WTC11 (cell line): ENCODE results near the gene SOAT2. TPM values are rescaled to one million over a fixed set of nuclear protein-coding genes. Genes with fewer than 3 reads are reported as not detected.

Experiments used
- ATAC-seq: fragments of 200-7000 bp; cut with Tn5 transposase; 2 replicates; pipeline ENCODE4 v1.10.0; 2021; ENCODE audit warnings: mild to moderate bottlenecking, moderate library complexity
- CTCF ChIA-PET: fragments of 300-600 bp; sonication (Branson Sonifier 250); formaldehyde crosslinking; loops from one replicate; lab custom pipeline; 2021; ENCODE audit warnings: antibody characterized with exemption; lab: Charles Lee
- POLR2A ChIA-PET: fragments of 350-600 bp; sonication (Branson Sonifier 250); formaldehyde crosslinking; loops from one replicate; lab custom pipeline; 2021; ENCODE audit warnings: antibody characterized with exemption; lab: Charles Lee
- DNase-seq: peaks from one replicate; pipeline ENCODE4 v3.0.0; 2021; ENCODE audit warnings: low spot score
- H3K27ac Mint-ChIP-seq: 2 replicates; pipeline ENCODE4 v1.8.0; 2021; ENCODE audit warnings: mixed read lengths
- H3K27me3 Mint-ChIP-seq: 2 replicates; pipeline ENCODE4 v1.8.0; 2021; ENCODE audit warnings: low read depth, mild to moderate bottlenecking, moderate library complexity, mixed read lengths
- H3K36me3 Mint-ChIP-seq: 2 replicates; pipeline ENCODE4 v1.8.0; 2021; ENCODE audit warnings: mixed read lengths
- H3K4me1 Mint-ChIP-seq: 2 replicates; pipeline ENCODE4 v1.8.0; 2022; ENCODE audit warnings: mixed read lengths
- H3K4me3 Mint-ChIP-seq: 2 replicates; pipeline ENCODE4 v1.8.0; 2021; ENCODE audit warnings: mild to moderate bottlenecking, moderate library complexity, mixed read lengths
- H3K9me3 Mint-ChIP-seq: 2 replicates; pipeline ENCODE4 v1.8.0; 2021; ENCODE audit warnings: mixed read lengths
- ATF1 ChIP-seq: sonication (generic); formaldehyde crosslinking; IDR thresholded peaks from 2 replicates; pipeline ENCODE4 v1.8.1; 2023; ENCODE audit warnings: mild to moderate bottlenecking, moderate library complexity, missing genetic modification reagents
- CBFB ChIP-seq: sonication (generic); formaldehyde crosslinking; IDR thresholded peaks from 2 replicates; pipeline ENCODE4 v1.8.1; 2022; ENCODE audit warnings: mild to moderate bottlenecking, low read depth, missing genetic modification reagents
- CTCF ChIP-seq: fragments of 200-600 bp; IDR thresholded peaks from 2 replicates; pipeline ENCODE4 v1.8.0; 2022; ENCODE audit warnings: antibody characterized with exemption
- ELF4 ChIP-seq: sonication (generic); formaldehyde crosslinking; IDR thresholded peaks from 2 replicates; pipeline ENCODE4 v1.8.1; 2022; ENCODE audit warnings: low read depth, mild to moderate bottlenecking, moderate library complexity, missing genetic modification reagents
- EMX1 ChIP-seq: fragments of 250-450 bp; sonication (Bioruptor Pico); IDR thresholded peaks from 2 replicates; pipeline ENCODE4 v1.8.0; 2021; ENCODE audit warnings: mild to moderate bottlenecking
- HMGXB4 ChIP-seq: sonication (generic); formaldehyde crosslinking; IDR thresholded peaks from 2 replicates; pipeline ENCODE4 v1.8.1; 2023; ENCODE audit warnings: mild to moderate bottlenecking, moderate library complexity, missing genetic modification reagents
- JAZF1 ChIP-seq: fragments of 250-450 bp; sonication (Bioruptor Pico); IDR thresholded peaks from 2 replicates; pipeline ENCODE4 v1.9.0; 2021; ENCODE audit warnings: moderate library complexity, mild to moderate bottlenecking, inconsistent platforms
- MLX ChIP-seq: sonication (generic); formaldehyde crosslinking; IDR thresholded peaks from 2 replicates; pipeline ENCODE4 v1.8.1; 2023; ENCODE audit warnings: mild to moderate bottlenecking, missing genetic modification reagents, moderate library complexity
- OVOL2 ChIP-seq: fragments of 250-450 bp; sonication (Bioruptor Pico); IDR thresholded peaks from 2 replicates; pipeline ENCODE4 v1.9.0; 2021; ENCODE audit warnings: mild to moderate bottlenecking, borderline replicate concordance
- PRDM15 ChIP-seq: sonication (generic); formaldehyde crosslinking; IDR thresholded peaks from 2 replicates; pipeline ENCODE4 v1.8.0; 2022; ENCODE audit warnings: missing genetic modification reagents
- TEAD4 ChIP-seq: sonication (generic); formaldehyde crosslinking; IDR thresholded peaks from 2 replicates; pipeline ENCODE4 v1.8.0; 2022; ENCODE audit warnings: mild to moderate bottlenecking, missing genetic modification reagents
- ZNF121 ChIP-seq: sonication (generic); formaldehyde crosslinking; IDR thresholded peaks from 2 replicates; pipeline ENCODE4 v1.8.0; 2023; ENCODE audit warnings: missing genetic modification reagents
- ZNF138 ChIP-seq: sonication (generic); formaldehyde crosslinking; conservative IDR thresholded peaks from 2 replicates; pipeline ENCODE4 v1.8.1; 2022; ENCODE audit warnings: mild to moderate bottlenecking, moderate library complexity, missing genetic modification reagents
- ZNF219 ChIP-seq: sonication (generic); formaldehyde crosslinking; IDR thresholded peaks from 2 replicates; pipeline ENCODE4 v1.8.0; 2023; ENCODE audit warnings: missing genetic modification reagents, mild to moderate bottlenecking, borderline replicate concordance
- ZNF232 ChIP-seq: sonication (generic); formaldehyde crosslinking; IDR thresholded peaks from 2 replicates; pipeline ENCODE4 v1.8.0; 2022; ENCODE audit warnings: mild to moderate bottlenecking, missing genetic modification reagents
- ZNF263 ChIP-seq: sonication (generic); formaldehyde crosslinking; IDR thresholded peaks from 2 replicates; pipeline ENCODE4 v1.8.1; 2022; ENCODE audit warnings: low read depth, mild to moderate bottlenecking, moderate library complexity, missing genetic modification reagents
- ZNF671 ChIP-seq: fragments of 250-450 bp; sonication (Bioruptor Pico); IDR thresholded peaks from 2 replicates; pipeline ENCODE4 v1.8.0; 2021; ENCODE audit warnings: mild to moderate bottlenecking
- total RNA-seq: library from RNA; stranded (reverse); gene quantifications from 3 replicates; pipeline ENCODE4 v1.2.3, GENCODE V29; 2021
- TF ChIP-seq, protein P1 (sequence below): sonication (generic); formaldehyde crosslinking; IDR thresholded peaks from 2 replicates; pipeline ENCODE4 v1.8.1; 2022; ENCODE audit warnings: mild to moderate bottlenecking, moderate library complexity, missing genetic modification reagents
- TF ChIP-seq, protein P2 (sequence below): sonication (generic); formaldehyde crosslinking; IDR thresholded peaks from 2 replicates; pipeline ENCODE4 v1.8.1; 2023; ENCODE audit warnings: mild to moderate bottlenecking, missing genetic modification reagents, borderline replicate concordance
- TF ChIP-seq, protein P3 (sequence below): sonication (generic); formaldehyde crosslinking; IDR thresholded peaks from 2 replicates; pipeline ENCODE4 v1.8.1; 2023; ENCODE audit warnings: mild to moderate bottlenecking, missing genetic modification reagents, moderate library complexity

The SOAT2 gene
- total RNA-seq, 1 experiment from 2014 or later: not detected

DNA sequence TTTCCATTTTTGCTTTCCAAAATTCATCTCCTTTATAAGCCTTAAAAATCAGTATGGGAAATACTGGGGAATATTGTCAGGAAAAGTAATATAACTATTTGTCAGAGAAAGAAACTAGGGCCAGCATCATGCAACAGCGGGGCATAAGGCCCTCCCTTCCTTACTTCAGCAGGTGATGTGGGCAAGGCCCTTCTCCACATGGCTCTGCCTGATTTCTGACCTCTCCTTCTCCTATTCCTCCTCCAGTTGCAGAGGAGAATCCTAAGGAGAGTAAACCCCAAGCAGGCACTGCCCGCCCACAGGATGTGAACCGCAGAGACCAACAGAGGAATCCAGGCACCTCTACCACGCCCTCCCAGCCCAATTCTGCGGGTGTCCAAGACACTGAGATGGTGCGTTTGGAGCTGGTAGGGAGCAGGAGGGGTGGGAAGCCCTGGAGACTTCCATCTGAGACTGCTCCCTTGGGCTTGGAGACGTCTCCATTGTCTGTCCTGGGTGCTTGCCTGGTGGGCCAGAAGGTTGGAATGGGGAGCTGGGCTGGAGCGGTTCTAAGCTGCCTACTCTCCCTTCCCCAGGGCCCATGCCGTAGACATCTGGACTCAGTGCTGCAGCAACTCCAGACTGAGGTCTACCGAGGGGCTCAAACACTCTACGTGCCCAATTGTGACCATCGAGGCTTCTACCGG, 2.7 kb upstream of the SOAT2 start:
- Mint-ChIP-seq H3K36me3 (no peaks in the 10 kb centered on the region), H3K4me1 (peaks cover 26% of the 10 kb centered on the region), H3K9me3 (no peaks in the 10 kb centered on the region), H3K27ac (no peak overlapping the region), H3K27me3 (peaks cover 45% of the 10 kb centered on the region), H3K4me3 (no peak overlapping the region)
- POLR2A ChIA-PET: no interaction called here
- CTCF ChIA-PET: interaction anchor here (0.6 to 14.6 kb wide), 16 partner anchors 15 to 173 kb away, joined by 3 to 474 read pairs (median 14); partner anchors contain the start of genes SPRYD3 and TNS2
- no peak for ATAC-seq
- TF ChIP-seq CTCF: no peak
- TF ChIP-seq PRDM15 (CRISPR knock-in tag): no peak
- no peak for TF ChIP-seq ELF4 (CRISPR knock-in tag)
- TF ChIP-seq TEAD4 (CRISPR knock-in tag): no peak
- no peak for TF ChIP-seq ATF1 (CRISPR knock-in tag)
- TF ChIP-seq HMGXB4 (CRISPR knock-in tag): no peak
- TF ChIP-seq MLX (CRISPR knock-in tag): no peak
- TF ChIP-seq ZNF263 (CRISPR knock-in tag): no peak
- TF ChIP-seq ZNF232 (CRISPR knock-in tag): no peak
- TF ChIP-seq JAZF1 (CRISPR knock-in tag): no peak
- TF ChIP-seq EMX1 (CRISPR knock-in tag): no peak
- no peak for TF ChIP-seq ZNF138 (CRISPR knock-in tag)
- TF ChIP-seq ZNF121 (CRISPR knock-in tag): no peak
- TF ChIP-seq CBFB (CRISPR knock-in tag): no peak
- TF ChIP-seq, protein P1, sequence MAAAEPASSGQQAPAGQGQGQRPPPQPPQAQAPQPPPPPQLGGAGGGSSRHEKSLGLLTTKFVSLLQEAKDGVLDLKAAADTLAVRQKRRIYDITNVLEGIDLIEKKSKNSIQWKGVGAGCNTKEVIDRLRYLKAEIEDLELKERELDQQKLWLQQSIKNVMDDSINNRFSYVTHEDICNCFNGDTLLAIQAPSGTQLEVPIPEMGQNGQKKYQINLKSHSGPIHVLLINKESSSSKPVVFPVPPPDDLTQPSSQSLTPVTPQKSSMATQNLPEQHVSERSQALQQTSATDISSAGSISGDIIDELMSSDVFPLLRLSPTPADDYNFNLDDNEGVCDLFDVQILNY: no peak
- no peak for DNase-seq

GRCh38 chr12:53101266-53101665, 2.0 kb upstream of the SOAT2 start:
- POLR2A ChIA-PET: no interaction called here
- H3K27ac Mint-ChIP-seq: no peak overlapping the region
- CTCF ChIA-PET: interaction anchor here (0.8 to 14.6 kb wide), 7 partner anchors 7 to 96 kb away, joined by 3 to 474 read pairs (median 12); partner anchors contain the start of gene SPRYD3
- H3K9me3 Mint-ChIP-seq: no peaks in the 10 kb centered on the region
- H3K27me3 Mint-ChIP-seq: peaks cover 43% of the 10 kb centered on the region
- H3K36me3 Mint-ChIP-seq: no peaks in the 10 kb centered on the region
- H3K4me1 Mint-ChIP-seq: peaks cover 22% of the 10 kb centered on the region
- no peak overlapping the region for H3K4me3 Mint-ChIP-seq
- ATAC-seq: no peak
- DNase-seq: no peak
- no peak for TF ChIP-seq ZNF671
- TF ChIP-seq ZNF219 (CRISPR knock-in tag): no peak
- TF ChIP-seq OVOL2: no peak
- TF ChIP-seq, protein P2, sequence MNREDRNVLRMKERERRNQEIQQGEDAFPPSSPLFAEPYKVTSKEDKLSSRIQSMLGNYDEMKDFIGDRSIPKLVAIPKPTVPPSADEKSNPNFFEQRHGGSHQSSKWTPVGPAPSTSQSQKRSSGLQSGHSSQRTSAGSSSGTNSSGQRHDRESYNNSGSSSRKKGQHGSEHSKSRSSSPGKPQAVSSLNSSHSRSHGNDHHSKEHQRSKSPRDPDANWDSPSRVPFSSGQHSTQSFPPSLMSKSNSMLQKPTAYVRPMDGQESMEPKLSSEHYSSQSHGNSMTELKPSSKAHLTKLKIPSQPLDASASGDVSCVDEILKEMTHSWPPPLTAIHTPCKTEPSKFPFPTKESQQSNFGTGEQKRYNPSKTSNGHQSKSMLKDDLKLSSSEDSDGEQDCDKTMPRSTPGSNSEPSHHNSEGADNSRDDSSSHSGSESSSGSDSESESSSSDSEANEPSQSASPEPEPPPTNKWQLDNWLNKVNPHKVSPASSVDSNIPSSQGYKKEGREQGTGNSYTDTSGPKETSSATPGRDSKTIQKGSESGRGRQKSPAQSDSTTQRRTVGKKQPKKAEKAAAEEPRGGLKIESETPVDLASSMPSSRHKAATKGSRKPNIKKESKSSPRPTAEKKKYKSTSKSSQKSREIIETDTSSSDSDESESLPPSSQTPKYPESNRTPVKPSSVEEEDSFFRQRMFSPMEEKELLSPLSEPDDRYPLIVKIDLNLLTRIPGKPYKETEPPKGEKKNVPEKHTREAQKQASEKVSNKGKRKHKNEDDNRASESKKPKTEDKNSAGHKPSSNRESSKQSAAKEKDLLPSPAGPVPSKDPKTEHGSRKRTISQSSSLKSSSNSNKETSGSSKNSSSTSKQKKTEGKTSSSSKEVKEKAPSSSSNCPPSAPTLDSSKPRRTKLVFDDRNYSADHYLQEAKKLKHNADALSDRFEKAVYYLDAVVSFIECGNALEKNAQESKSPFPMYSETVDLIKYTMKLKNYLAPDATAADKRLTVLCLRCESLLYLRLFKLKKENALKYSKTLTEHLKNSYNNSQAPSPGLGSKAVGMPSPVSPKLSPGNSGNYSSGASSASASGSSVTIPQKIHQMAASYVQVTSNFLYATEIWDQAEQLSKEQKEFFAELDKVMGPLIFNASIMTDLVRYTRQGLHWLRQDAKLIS (CRISPR knock-in tag): no peak
- TF ChIP-seq, protein P3, sequence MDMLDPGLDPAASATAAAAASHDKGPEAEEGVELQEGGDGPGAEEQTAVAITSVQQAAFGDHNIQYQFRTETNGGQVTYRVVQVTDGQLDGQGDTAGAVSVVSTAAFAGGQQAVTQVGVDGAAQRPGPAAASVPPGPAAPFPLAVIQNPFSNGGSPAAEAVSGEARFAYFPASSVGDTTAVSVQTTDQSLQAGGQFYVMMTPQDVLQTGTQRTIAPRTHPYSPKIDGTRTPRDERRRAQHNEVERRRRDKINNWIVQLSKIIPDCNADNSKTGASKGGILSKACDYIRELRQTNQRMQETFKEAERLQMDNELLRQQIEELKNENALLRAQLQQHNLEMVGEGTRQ: no peak
- no peak for TF ChIP-seq MLX (CRISPR knock-in tag)
